H9 (cell line): ENCODE data around the gene SPTSSB. TPM values are rescaled to one million over a fixed set of nuclear protein-coding genes. Genes with fewer than 3 reads are reported as not detected.

Source experiments
- DNase-seq: peaks from one replicate; pipeline ENCODE4 v3.0.0-alpha.2; 2017
- H2AFZ ChIP-seq: one replicate; pipeline ENCODE4 v1.6.1; 2013; ENCODE audit warnings: mild to moderate bottlenecking, low read length, control low read depth, moderate library complexity
- H2AK5ac ChIP-seq: 2 replicates; pipeline ENCODE4 v1.6.1; 2013; ENCODE audit warnings: low read length, control low read depth, mixed read lengths; ENCODE audit not compliant: insufficient read length
- H2BK120ac ChIP-seq: one replicate; pipeline ENCODE4 v1.6.1; 2013; ENCODE audit warnings: low read depth, mild to moderate bottlenecking, low read length, control low read depth, inconsistent platforms; ENCODE audit not compliant: poor library complexity, severe bottlenecking
- H2BK12ac ChIP-seq: 2 replicates; pipeline ENCODE4 v1.6.1; 2013; ENCODE audit warnings: low read length, control low read depth, mixed read lengths, low read depth; ENCODE audit not compliant: insufficient read length
- H2BK15ac ChIP-seq: 2 replicates; pipeline ENCODE4 v1.6.1; 2013; ENCODE audit warnings: low read depth, low read length, control low read depth
- H2BK20ac ChIP-seq: one replicate; pipeline ENCODE4 v1.6.1; 2013; ENCODE audit warnings: low read depth, mild to moderate bottlenecking, low read length, control low read depth, inconsistent platforms; ENCODE audit not compliant: poor library complexity, severe bottlenecking
- H2BK5ac ChIP-seq: 2 replicates; pipeline ENCODE4 v1.6.1; 2013; ENCODE audit warnings: low read length, control low read depth, mixed read lengths; ENCODE audit not compliant: insufficient read length
- H3K14ac ChIP-seq: 2 replicates; pipeline ENCODE4 v1.6.1; 2013; ENCODE audit warnings: low read length, control low read depth; ENCODE audit not compliant: insufficient read depth
- H3K18ac ChIP-seq: 2 replicates; pipeline ENCODE4 v1.6.1; 2013; ENCODE audit warnings: low read depth, mild to moderate bottlenecking, mixed read lengths, low read length, control low read depth; ENCODE audit not compliant: insufficient read length
- H3K23ac ChIP-seq: 2 replicates; pipeline ENCODE4 v1.6.1; 2013; ENCODE audit warnings: low read length, control low read depth, mixed read lengths, low read depth; ENCODE audit not compliant: insufficient read length
- H3K23me2 ChIP-seq: 2 replicates; pipeline ENCODE4 v1.6.1; 2013; ENCODE audit warnings: low read depth, mild to moderate bottlenecking, mixed read lengths, low read length, control low read depth; ENCODE audit not compliant: insufficient read length, poor library complexity, severe bottlenecking
- H3K27ac ChIP-seq: 2 replicates; pipeline ENCODE4 v1.5.1; 2013; ENCODE audit warnings: low read length, control low read depth, mixed read lengths, low read depth; ENCODE audit not compliant: insufficient read length
- H3K27me3 ChIP-seq: 2 replicates; pipeline ENCODE4 v1.6.1; 2013; ENCODE audit warnings: low read length, control low read depth, inconsistent platforms; ENCODE audit not compliant: insufficient read depth
- H3K4ac ChIP-seq: 2 replicates; pipeline ENCODE4 v1.6.1; 2013; ENCODE audit warnings: low read depth, mild to moderate bottlenecking, control low read depth, inconsistent platforms, low read length, moderate library complexity
- H3K4me1 ChIP-seq: 2 replicates; pipeline ENCODE4 v1.6.1; 2013; ENCODE audit warnings: low read length, control low read depth, inconsistent platforms; ENCODE audit not compliant: insufficient read depth
- H3K4me2 ChIP-seq: 2 replicates; pipeline ENCODE4 v1.6.1; 2013; ENCODE audit warnings: low read length, control low read depth, mixed read lengths; ENCODE audit not compliant: insufficient read length, insufficient read depth
- H3K56ac ChIP-seq: 2 replicates; pipeline ENCODE4 v1.6.1; 2013; ENCODE audit warnings: low read depth, mild to moderate bottlenecking, mixed read lengths, low read length, control low read depth; ENCODE audit not compliant: insufficient read length
- H3K79me1 ChIP-seq: 2 replicates; pipeline ENCODE4 v1.6.1; 2013; ENCODE audit warnings: low read depth, mild to moderate bottlenecking, moderate library complexity, low read length, control low read depth, inconsistent platforms; ENCODE audit not compliant: insufficient read depth, poor library complexity, severe bottlenecking
- H3K79me2 ChIP-seq: 2 replicates; pipeline ENCODE4 v1.6.1; 2013; ENCODE audit warnings: low read length, control low read depth, inconsistent platforms; ENCODE audit not compliant: insufficient read depth
- H3K9ac ChIP-seq: 2 replicates; pipeline ENCODE4 v1.6.1; 2013; ENCODE audit warnings: low read length, control low read depth, mixed read lengths; ENCODE audit not compliant: insufficient read length; ENCODE audit errors: extremely low read depth
- H3K9me3 ChIP-seq: one replicate; pipeline ENCODE4 v1.6.1; 2013; ENCODE audit warnings: low read depth, low read length, inconsistent platforms; ENCODE audit not compliant: control insufficient read depth
- H3T11ph ChIP-seq: one replicate; pipeline ENCODE4 v1.6.1; 2013; ENCODE audit warnings: mild to moderate bottlenecking, low read length, control low read depth, inconsistent platforms
- H4K20me1 ChIP-seq: one replicate; pipeline ENCODE4 v1.6.1; 2013; ENCODE audit not compliant: control insufficient read depth, insufficient read length, insufficient read depth
- H4K5ac ChIP-seq: 2 replicates; pipeline ENCODE4 v1.6.1; 2013; ENCODE audit warnings: low read depth, mild to moderate bottlenecking, mixed read lengths, low read length, control low read depth; ENCODE audit not compliant: insufficient read length
- H4K8ac ChIP-seq: replicated peaks from 2 replicates; pipeline ENCODE4 v1.6.1; 2013; ENCODE audit warnings: low read length, control low read depth, mixed read lengths, low read depth; ENCODE audit not compliant: insufficient read length
- H4K91ac ChIP-seq: 2 replicates; pipeline ENCODE4 v1.6.1; 2013; ENCODE audit warnings: low read depth, mild to moderate bottlenecking, moderate library complexity, mixed read lengths, low read length, control low read depth; ENCODE audit not compliant: insufficient read length
- H3K27ac Mint-ChIP-seq, 3 experiments: 2 replicates in 2 of 3; 3 replicates in 1 of 3; pipeline ENCODE4 v1.8.0; 2020 to 2021; ENCODE audit warnings: mixed read lengths in 3 of 3, mild to moderate bottlenecking in 1 of 3, moderate library complexity in 1 of 3
- H3K27me3 Mint-ChIP-seq: 2 replicates; pipeline ENCODE4 v1.8.0; 2021; ENCODE audit warnings: low read depth, mild to moderate bottlenecking, moderate library complexity, mixed read lengths
- H3K36me3 Mint-ChIP-seq, 3 experiments: 2 replicates in 2 of 3; 3 replicates in 1 of 3; pipeline ENCODE4 v1.8.0; 2020 to 2021; ENCODE audit warnings: low read depth in 3 of 3, mixed read lengths in 3 of 3; ENCODE audit not compliant: insufficient read depth in 1 of 3
- H3K4me1 Mint-ChIP-seq, 2 experiments: 2 replicates each; pipeline ENCODE4 v1.8.0; 2020; ENCODE audit warnings: mixed read lengths in 2 of 2
- H3K4me3 Mint-ChIP-seq, 2 experiments: 2 replicates in 1 of 2; 3 replicates in 1 of 2; pipeline ENCODE4 v1.8.0; 2020 to 2021; ENCODE audit warnings: mild to moderate bottlenecking in 2 of 2, mixed read lengths in 2 of 2, moderate library complexity in 1 of 2
- H3K9me3 Mint-ChIP-seq, 2 experiments: 2 replicates in 1 of 2; 3 replicates in 1 of 2; pipeline ENCODE4 v1.8.0; 2020; ENCODE audit warnings: mild to moderate bottlenecking in 2 of 2, mixed read lengths in 2 of 2, moderate library complexity in 1 of 2
- WGBS: extraction: QIAGEN DNeasy Blood & Tissue Kit; methylation state at CpG from one replicate; pipeline ENCODE4 v1.1.7; 2013; ENCODE audit warnings: missing lambda C conversion rate, low lambda C conversion rate, mixed read lengths; ENCODE audit not compliant: insufficient read length; ENCODE audit errors: extremely low coverage; 5-methylcytosine and 5-hydroxymethylcytosine counted together
- total RNA-seq: library from RNA; stranded (reverse); gene quantifications from 2 replicates; pipeline ENCODE4 v1.2.1, GENCODE V29; 2021
- TF ChIP-seq, protein P1 (sequence below): fragments of 200-600 bp; sonication (generic); conservative IDR thresholded peaks from 3 replicates; pipeline ENCODE4 v1.8.0; 2021; ENCODE audit warnings: antibody characterized with exemption, mild to moderate bottlenecking

The SPTSSB gene
- total RNA-seq, 1 experiment from 2014 or later = 3.5 TPM

DNA sequence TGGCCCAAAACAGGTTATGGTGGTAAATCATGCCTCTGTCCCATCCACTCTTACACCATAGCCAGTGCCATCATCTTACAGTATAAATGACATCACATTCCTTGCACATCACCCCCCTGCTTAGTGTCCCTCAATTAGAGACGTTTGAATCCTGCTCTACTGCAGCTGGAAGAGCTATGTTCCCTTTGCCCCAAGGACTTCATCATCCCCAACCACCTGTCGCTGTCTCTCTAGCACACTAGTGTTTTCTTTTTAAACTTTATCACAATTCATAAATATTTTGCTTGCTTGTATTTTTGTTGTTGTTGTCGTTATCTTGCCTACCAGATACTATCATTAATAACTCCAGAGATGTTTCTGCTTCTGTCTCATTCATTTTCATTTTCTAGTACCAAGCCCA lies 28.7 kb downstream of the SPTSSB start:
- Mint-ChIP-seq H3K4me3 (no peak overlapping the region), H3K36me3 (no peaks in the 10 kb centered on the region), H3K27ac (no peak overlapping the region), H3K9me3 (no peaks in the 10 kb centered on the region), H3K27me3 (no peaks in the 10 kb centered on the region), H3K4me1 (no peaks in the 10 kb centered on the region)
- H2AFZ ChIP-seq = no peak overlapping the region
- no peak overlapping the region for H3K56ac ChIP-seq
- H3K23me2 ChIP-seq = no peaks in the 10 kb centered on the region
- no peak overlapping the region for H4K8ac ChIP-seq
- no peak for DNase-seq
- H2BK15ac ChIP-seq = no peak overlapping the region
- H3K79me2 ChIP-seq = no peaks in the 10 kb centered on the region
- no peak overlapping the region for H4K5ac ChIP-seq
- no peak overlapping the region for H2AK5ac ChIP-seq
- H3K4me2 ChIP-seq = no peak overlapping the region
- TF ChIP-seq, protein P1, sequence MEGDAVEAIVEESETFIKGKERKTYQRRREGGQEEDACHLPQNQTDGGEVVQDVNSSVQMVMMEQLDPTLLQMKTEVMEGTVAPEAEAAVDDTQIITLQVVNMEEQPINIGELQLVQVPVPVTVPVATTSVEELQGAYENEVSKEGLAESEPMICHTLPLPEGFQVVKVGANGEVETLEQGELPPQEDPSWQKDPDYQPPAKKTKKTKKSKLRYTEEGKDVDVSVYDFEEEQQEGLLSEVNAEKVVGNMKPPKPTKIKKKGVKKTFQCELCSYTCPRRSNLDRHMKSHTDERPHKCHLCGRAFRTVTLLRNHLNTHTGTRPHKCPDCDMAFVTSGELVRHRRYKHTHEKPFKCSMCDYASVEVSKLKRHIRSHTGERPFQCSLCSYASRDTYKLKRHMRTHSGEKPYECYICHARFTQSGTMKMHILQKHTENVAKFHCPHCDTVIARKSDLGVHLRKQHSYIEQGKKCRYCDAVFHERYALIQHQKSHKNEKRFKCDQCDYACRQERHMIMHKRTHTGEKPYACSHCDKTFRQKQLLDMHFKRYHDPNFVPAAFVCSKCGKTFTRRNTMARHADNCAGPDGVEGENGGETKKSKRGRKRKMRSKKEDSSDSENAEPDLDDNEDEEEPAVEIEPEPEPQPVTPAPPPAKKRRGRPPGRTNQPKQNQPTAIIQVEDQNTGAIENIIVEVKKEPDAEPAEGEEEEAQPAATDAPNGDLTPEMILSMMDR = no peak
- no peak overlapping the region for H3K9ac ChIP-seq
- H3T11ph ChIP-seq = no peak overlapping the region
- no peak overlapping the region for H3K23ac ChIP-seq
- H3K14ac ChIP-seq = no peak overlapping the region
- WGBS = no CpG with 5 or more reads among the region's 3 CpGs
- H2BK20ac ChIP-seq = no peak overlapping the region
- H3K18ac ChIP-seq = no peak overlapping the region
- H4K91ac ChIP-seq = no peak overlapping the region
- H4K20me1 ChIP-seq = no peaks in the 10 kb centered on the region
- no peak overlapping the region for H2BK120ac ChIP-seq
- H3K27ac ChIP-seq = no peak overlapping the region
- H3K4me1 ChIP-seq = no peaks in the 10 kb centered on the region
- no peak overlapping the region for H2BK5ac ChIP-seq
- H3K79me1 ChIP-seq = no peaks in the 10 kb centered on the region
- no peaks in the 10 kb centered on the region for H3K9me3 ChIP-seq
- H2BK12ac ChIP-seq = no peak overlapping the region
- no peaks in the 10 kb centered on the region for H3K27me3 ChIP-seq
- no peak overlapping the region for H3K4ac ChIP-seq
